Measurements from ENCODE around the gene CDH13. TPM values are rescaled to one million over a fixed set of nuclear protein-coding genes. Genes with fewer than 3 reads are reported as not detected.

The CDH13 gene
- total RNA-seq, 3 donors from 2014 or later = 4.9 to 11.2 (median 9.8) TPM

- Histone ChIP-seq H3K4me3 (no peak overlapping the region), H3K4me1 (ENCODE audit: low read depth) (no peaks in the 10 kb centered on the region), H3K36me3 (ENCODE audit: low read depth) (no peaks in the 10 kb centered on the region), H3K9me3 (no peaks in the 10 kb centered on the region)
- intact Hi-C loops (cut with DNase I, micrococcal nuclease) = no loop called here
- TF ChIP-seq CTCF (IDR thresholded peaks at IDR 0.05) = no peak
- DNase-seq = no peak
- no peak for ATAC-seq
Measured at GRCh38 chr16:83021746-83022145, 395.0 kb downstream of the CDH13 start.

- ATAC-seq = no peak
- intact Hi-C loops (cut with DNase I, micrococcal nuclease) = no loop called here
- Histone ChIP-seq H3K36me3 (ENCODE audit: low read depth) (no peaks in the 10 kb centered on the region), H3K4me1 (ENCODE audit: low read depth) (no peaks in the 10 kb centered on the region), H3K4me3 (no peak overlapping the region), H3K9me3 (no peaks in the 10 kb centered on the region)
- no peak for DNase-seq
- TF ChIP-seq CTCF (IDR thresholded peaks at IDR 0.05) = no peak
Measured at GRCh38 chr16:83023011-83023410, 396.2 kb downstream of the CDH13 start.

- H3K4me3 ChIP-seq = no peak overlapping the region
- intact Hi-C loops (cut with DNase I, micrococcal nuclease) = no loop called here
- no peak for ATAC-seq
- H3K9me3 ChIP-seq = no peaks in the 10 kb centered on the region
- TF ChIP-seq CTCF (IDR thresholded peaks at IDR 0.05) = no peak
- H3K4me1 ChIP-seq (ENCODE audit: low read depth) = no peaks in the 10 kb centered on the region
- no peaks in the 10 kb centered on the region for H3K36me3 ChIP-seq (ENCODE audit: low read depth)
- no peak for DNase-seq
Measured at GRCh38 chr16:83023640-83024039, 396.9 kb downstream of the CDH13 start.

- H3K36me3 ChIP-seq (ENCODE audit: low read depth) = no peaks in the 10 kb centered on the region
- DNase-seq = no peak
- intact Hi-C loops (cut with DNase I, micrococcal nuclease) = no loop called here
- no peaks in the 10 kb centered on the region for H3K4me1 ChIP-seq (ENCODE audit: low read depth)
- H3K4me3 ChIP-seq = no peak overlapping the region
- no peaks in the 10 kb centered on the region for H3K9me3 ChIP-seq
- no peak for TF ChIP-seq CTCF (IDR thresholded peaks at IDR 0.05)
- ATAC-seq = no peak
Measured at GRCh38 chr16:83027973-83028372, 401.2 kb downstream of the CDH13 start.

GRCh38 chr16:83029467-83029866 is 402.7 kb downstream of the CDH13 start:
- DNase-seq = no peak
- ATAC-seq = no peak
- no peak for TF ChIP-seq CTCF (IDR thresholded peaks at IDR 0.05)
- H3K9me3 ChIP-seq = no peaks in the 10 kb centered on the region
- no peaks in the 10 kb centered on the region for H3K36me3 ChIP-seq (ENCODE audit: low read depth)
- intact Hi-C loops (cut with DNase I, micrococcal nuclease) = no loop called here
- H3K4me3 ChIP-seq = no peak overlapping the region
- no peaks in the 10 kb centered on the region for H3K4me1 ChIP-seq (ENCODE audit: low read depth)

GRCh38 chr16:83031524-83031923 is 404.8 kb downstream of the CDH13 start:
- Histone ChIP-seq H3K4me3 (no peak overlapping the region), H3K4me1 (ENCODE audit: low read depth) (no peaks in the 10 kb centered on the region), H3K36me3 (ENCODE audit: low read depth) (no peaks in the 10 kb centered on the region), H3K9me3 (no peaks in the 10 kb centered on the region)
- ATAC-seq (no peak), DNase-seq (no peak)
- intact Hi-C loops (cut with DNase I, micrococcal nuclease) = no loop called here
- TF ChIP-seq CTCF (IDR thresholded peaks at IDR 0.05) = no peak

Measured in mucosa of descending colon (tissue), 3 donors.